GM12891 (cell line): Measurements from ENCODE around the gene FAM120C.
A peak's percentile ranks its signal among the peaks of the same experiment; 100 is the strongest.

Source experiments
- DNase-seq: peaks from one replicate; pipeline ENCODE4 v3.0.0; 2011; ENCODE audit warnings: low spot score; ENCODE audit not compliant: insufficient read length
- FAIRE-seq: peaks from 2 replicates; lab custom pipeline; 2011; peaks lifted over from hg19 to GRCh38; lab: Jason Lieb, UNC
- PAX5 ChIP-seq: IDR thresholded peaks from 2 replicates; pipeline ENCODE4 v1.6.1; 2011; ENCODE audit warnings: low read length, moderate library complexity, mild to moderate bottlenecking; ENCODE audit not compliant: insufficient read depth, severe bottlenecking
- POLR2A ChIP-seq: IDR thresholded peaks from 2 replicates; pipeline ENCODE4 v1.6.1; 2011; ENCODE audit warnings: low read depth, low read length, control low read depth
- POLR2AphosphoS5 ChIP-seq: IDR thresholded peaks from 2 replicates; pipeline ENCODE4 v1.6.1; 2011; ENCODE audit warnings: low read depth, low read length, control low read depth
- POU2F2 ChIP-seq: IDR thresholded peaks from 2 replicates; pipeline ENCODE4 v1.6.1; 2011; ENCODE audit warnings: low read depth, mild to moderate bottlenecking, control low read depth, low read length, moderate library complexity
- SPI1 ChIP-seq: IDR thresholded peaks from 2 replicates; pipeline ENCODE4 v1.6.1; 2011; ENCODE audit warnings: low read depth, low read length, control low read depth
- TAF1 ChIP-seq: IDR thresholded peaks from 2 replicates; pipeline ENCODE4 v1.6.1; 2011; ENCODE audit warnings: low read depth, low read length, control low read depth

Gene FAM120C

GRCh38 chrX:54171091-54171490 is 12.0 kb downstream of the FAM120C start:
- TF ChIP-seq POLR2AphosphoS5 (no peak), SPI1 (no peak), POU2F2 (no peak), TAF1 (no peak), PAX5 (no peak), POLR2A (no peak)
- no peak for FAIRE-seq
- DNase-seq: no peak

GRCh38 chrX:54166915-54167314 is 16.1 kb downstream of the FAM120C start:
- TF ChIP-seq TAF1 (no peak), POLR2AphosphoS5 (no peak), POU2F2 (no peak), SPI1 (no peak)
- DNase-seq (no peak), FAIRE-seq (no peak)

- DNase-seq (no peak), FAIRE-seq (no peak)
- TF ChIP-seq PAX5: no peak
- TF ChIP-seq TAF1: no peak
- no peak for TF ChIP-seq POU2F2
- TF ChIP-seq POLR2A: no peak
- TF ChIP-seq SPI1: no peak
- no peak for TF ChIP-seq POLR2AphosphoS5
Measured at GRCh38 chrX:54157561-54157960, 25.5 kb downstream of the FAM120C start.

- DNase-seq (no peak), FAIRE-seq (no peak)
- TF ChIP-seq TAF1: no peak
- no peak for TF ChIP-seq POLR2A
- TF ChIP-seq PAX5: no peak
- no peak for TF ChIP-seq SPI1
- TF ChIP-seq POU2F2: no peak
- no peak for TF ChIP-seq POLR2AphosphoS5
Measured at GRCh38 chrX:54134269-54134668, 48.8 kb downstream of the FAM120C start.

GRCh38 chrX:54116391-54116790 is 66.7 kb downstream of the FAM120C start:
- TF ChIP-seq POU2F2: no peak
- DNase-seq (no peak), FAIRE-seq (no peak)

GRCh38 chrX:54093571-54093970 is 89.5 kb downstream of the FAM120C start:
- DNase-seq: no peak
- FAIRE-seq: no peak

GRCh38 chrX:54093159-54093558 is 89.9 kb downstream of the FAM120C start:
- no peak for TF ChIP-seq POLR2AphosphoS5
- TF ChIP-seq TAF1: no peak
- no peak for TF ChIP-seq PAX5
- no peak for TF ChIP-seq SPI1
- TF ChIP-seq POLR2A: no peak
- TF ChIP-seq POU2F2: no peak
- FAIRE-seq: no peak
- no peak for DNase-seq

More at GRCh38 chrX:54093571-54093970, 89.5 kb downstream of the FAM120C start:
- TF ChIP-seq POLR2A (no peak), POU2F2 (no peak), PAX5 (no peak), SPI1 (no peak), TAF1 (no peak), POLR2AphosphoS5 (no peak)

- DNase-seq (no peak), FAIRE-seq (no peak)
- TF ChIP-seq PAX5 (no peak), SPI1 (no peak), POLR2A (no peak), POU2F2 (no peak), POLR2AphosphoS5 (no peak), TAF1 (no peak)
Measured at GRCh38 chrX:54090880-54091279, 92.2 kb downstream of the FAM120C start.

- DNase-seq (no peak), FAIRE-seq (no peak)
- TF ChIP-seq POU2F2 (no peak), SPI1 (0 out of 2 replicates have a peak, but pooled peaks have one; percentile 13)
Measured at GRCh38 chrX:54089191-54089590, 93.9 kb downstream of the FAM120C start.

GRCh38 chrX:54087661-54088060 is 95.4 kb downstream of the FAM120C start:
- TF ChIP-seq POLR2A (no peak), POU2F2 (no peak), POLR2AphosphoS5 (no peak), SPI1 (no peak), TAF1 (no peak), PAX5 (no peak)
- no peak for DNase-seq
- FAIRE-seq: no peak
